Inflammatory macrophage (primary cell): Measurements from ENCODE around the gene CD302.
"Not testable (repeated sequence)": the region's sequence is repeated elsewhere in the genome, so short reads cannot be mapped to it uniquely, and the experiment has no call there.

Experiments
- DNase-seq, 2 donors: peaks; one replicate each; pipeline ENCODE4 v3.0.0-alpha.2; 2020 to 2022

CD302 gene

GRCh38 chr2:159745237-159745636 lies 52.8 kb downstream of the CD302 start:
- not testable (repeated sequence) for DNase-seq

GRCh38 chr2:159744363-159744762 lies 53.6 kb downstream of the CD302 start:
- no peak for DNase-seq

- DNase-seq, result no peak
Observed at GRCh38 chr2:159742846-159743245, 55.2 kb downstream of the CD302 start.

- peak; percentile 61 to 69 for DNase-seq
Observed at GRCh38 chr2:159738509-159739390, 59.3 kb downstream of the CD302 start.

GRCh38 chr2:159737917-159738296 lies 60.1 kb downstream of the CD302 start:
- no peak for DNase-seq

- DNase-seq, result no peak
Observed at GRCh38 chr2:159737292-159737916, 60.6 kb downstream of the CD302 start.

GRCh38 chr2:159736048-159736447 lies 62.0 kb downstream of the CD302 start:
- no peak for DNase-seq

- DNase-seq, result no peak
Observed at GRCh38 chr2:159735648-159736047, 62.4 kb downstream of the CD302 start.

GRCh38 chr2:159728629-159729028 lies 69.4 kb downstream of the CD302 start:
- peak; percentile 42 to 53 for DNase-seq

- no peak for DNase-seq
Observed at GRCh38 chr2:159725713-159726112, 72.3 kb downstream of the CD302 start.

- DNase-seq, result not testable (repeated sequence)
Observed at GRCh38 chr2:159724795-159725572, 73.0 kb downstream of the CD302 start.

- no peak for DNase-seq
Observed at GRCh38 chr2:159722580-159722979, 75.4 kb downstream of the CD302 start.

- DNase-seq, result no peak
Observed at GRCh38 chr2:159720676-159721075, 77.3 kb downstream of the CD302 start.
